Central memory CD4-positive, alpha-beta T cell (primary cell): ENCODE measurements around the gene LARP4B.
"Not testable (repeated sequence)": the region's sequence is repeated elsewhere in the genome, so short reads cannot be mapped to it uniquely, and the experiment has no call there.

ENCODE experiments used
- DNase-seq: peaks from one replicate; pipeline ENCODE4 v3.0.0; 2022

LARP4B gene

GRCh38 chr10:958106-958505 is 26.6 kb upstream of the LARP4B start:
- no peak for DNase-seq

GRCh38 chr10:955820-956217 is 24.3 kb upstream of the LARP4B start:
- DNase-seq: no peak

- no peak for DNase-seq
These were observed 23.8 kb upstream of the LARP4B start for GRCh38 chr10:955127-955819.

- no peak for DNase-seq
These were observed 22.9 kb upstream of the LARP4B start for GRCh38 chr10:954396-954795.

GRCh38 chr10:953836-954235 is 22.3 kb upstream of the LARP4B start:
- DNase-seq: no peak

- no peak for DNase-seq
These were observed 17.9 kb upstream of the LARP4B start for GRCh38 chr10:949446-949845.

GRCh38 chr10:948347-948746 is 16.8 kb upstream of the LARP4B start:
- DNase-seq: no peak

- DNase-seq: no peak
These were observed 16.4 kb upstream of the LARP4B start for GRCh38 chr10:947881-948280.

GRCh38 chr10:947051-947450 is 15.5 kb upstream of the LARP4B start:
- no peak for DNase-seq

GRCh38 chr10:945778-946177 is 14.3 kb upstream of the LARP4B start:
- DNase-seq: no peak

GRCh38 chr10:944034-944831 is 12.7 kb upstream of the LARP4B start:
- DNase-seq: no peak

GRCh38 chr10:943334-944033 is 12.0 kb upstream of the LARP4B start:
- DNase-seq: no peak

- DNase-seq: no peak
These were observed 7.6 kb upstream of the LARP4B start for GRCh38 chr10:938941-939678.

GRCh38 chr10:934746-935406 is 3.4 kb upstream of the LARP4B start:
- no peak for DNase-seq

GRCh38 chr10:934165-934564 is 2.7 kb upstream of the LARP4B start:
- not testable (repeated sequence) for DNase-seq

- no peak for DNase-seq
These were observed 1.1 kb upstream of the LARP4B start for GRCh38 chr10:932589-932988.

- peak; percentile 21 for DNase-seq
These were observed 730 bp downstream of the LARP4B start for GRCh38 chr10:930625-931325.

GRCh38 chr10:929960-930624 is 1.4 kb downstream of the LARP4B start:
- no peak for DNase-seq

- DNase-seq: no peak
These were observed 4.4 kb downstream of the LARP4B start for GRCh38 chr10:927131-927530.

- no peak for DNase-seq
These were observed 5.3 kb downstream of the LARP4B start for GRCh38 chr10:926075-926698.

- no peak for DNase-seq
These were observed 7.0 kb downstream of the LARP4B start for GRCh38 chr10:924524-924859.
